ENCODE data around the gene CDCP1. TPM values are rescaled to one million over a fixed set of nuclear protein-coding genes. Genes with fewer than 3 reads are reported as not detected.

The CDCP1 gene
- total and polyA plus RNA-seq, 2 experiments from 2014 or later = 5.4 to 8.8 TPM

DNA sequence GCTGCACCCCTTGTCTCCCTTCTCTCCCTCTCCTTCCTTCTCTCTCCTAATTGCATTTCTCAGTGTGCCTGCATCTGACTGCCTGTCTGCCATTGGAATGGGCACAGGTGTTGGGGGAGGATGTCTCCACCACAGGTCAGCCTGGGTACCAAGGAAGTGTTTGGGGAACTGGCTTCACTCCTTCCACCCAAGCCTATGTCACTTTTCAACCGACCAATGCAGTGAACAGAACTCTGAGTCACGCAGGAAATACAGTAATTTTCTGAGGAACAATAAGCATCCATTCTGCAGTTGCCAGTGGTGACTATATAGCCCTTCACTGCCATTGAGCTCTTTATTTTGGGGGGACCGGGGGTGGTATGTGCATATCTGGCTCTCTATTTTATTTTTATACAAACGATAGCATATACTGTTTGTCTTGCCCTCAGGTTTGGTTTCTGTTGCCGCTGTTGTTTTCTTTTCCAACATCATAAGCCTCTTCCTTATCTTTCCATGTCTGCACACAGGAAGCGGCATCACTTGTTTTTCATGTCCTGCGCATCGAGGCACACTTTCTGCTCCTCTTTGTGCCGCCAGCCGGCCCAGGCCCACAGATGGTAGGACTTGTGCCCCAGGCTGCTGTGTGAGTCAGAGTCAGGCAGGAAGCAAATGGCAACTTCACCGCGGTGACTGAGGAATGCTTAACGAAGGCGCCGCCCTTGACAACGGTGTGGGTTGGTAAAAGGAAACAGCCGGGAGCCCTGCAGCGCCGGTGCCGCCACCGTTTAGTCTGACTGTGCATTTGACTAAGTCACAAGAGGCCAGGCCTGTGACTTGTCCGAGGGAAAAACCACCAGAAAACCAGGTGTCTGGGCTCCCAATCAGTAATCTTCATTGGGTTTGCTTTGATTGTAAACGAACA lies 21.1 kb upstream of the CDCP1 start:
- peaks cover 31% of the 10 kb centered on the region for H3K4me1 ChIP-seq (ENCODE audit: insufficient read depth)
- H3K9me2 ChIP-seq (ENCODE audit: insufficient read depth) = no peaks in the 10 kb centered on the region
- H3F3A ChIP-seq (ENCODE audit: insufficient read depth) = peaks cover 32% of the 10 kb centered on the region
- H3K9ac ChIP-seq = peak overlapping the region; percentile 77
- H3K27me3 ChIP-seq (replicated peaks; ENCODE audit: insufficient read depth) = no peaks in the 10 kb centered on the region
- no peaks in the 10 kb centered on the region for H3K36me3 ChIP-seq (ENCODE audit: low read depth)
- H3K79me2 ChIP-seq (ENCODE audit: insufficient read depth) = no peaks in the 10 kb centered on the region
- WGBS, 2 experiments (ENCODE audit: low coverage in 1 of 2, low lambda C conversion rate in 2 of 2, missing lambda C conversion rate in 2 of 2) = 49 to 54% methylated on average over 23 of the region's 23 CpGs
- H3K9me3 ChIP-seq (ENCODE audit: low read depth) = no peaks in the 10 kb centered on the region
- H3K4me2 ChIP-seq (ENCODE audit: unreplicated experiment) = peak overlapping the region; percentile 32
- H4K20me1 ChIP-seq (ENCODE audit: insufficient read depth) = no peaks in the 10 kb centered on the region
- H3K4me3 ChIP-seq = peak overlapping the region; percentile 25
- H2AFZ ChIP-seq = peak overlapping the region; percentile 54; the same call in 1 of the 2 replicates
- H3K27ac ChIP-seq = peak overlapping the region; percentile 94
- peak; percentile 96 for DNase-seq
- in situ Hi-C loops (cut with MboI) = no loop called here
- TF ChIP-seq EZH2 (IDR thresholded peaks at IDR 0.05; ENCODE audit: insufficient read depth, poor library complexity, severe bottlenecking) = no peak
- TF ChIP-seq EZH2phosphoT487 (IDR thresholded peaks at IDR 0.05; ENCODE audit: insufficient read depth, low read depth) = no peak

DNA sequence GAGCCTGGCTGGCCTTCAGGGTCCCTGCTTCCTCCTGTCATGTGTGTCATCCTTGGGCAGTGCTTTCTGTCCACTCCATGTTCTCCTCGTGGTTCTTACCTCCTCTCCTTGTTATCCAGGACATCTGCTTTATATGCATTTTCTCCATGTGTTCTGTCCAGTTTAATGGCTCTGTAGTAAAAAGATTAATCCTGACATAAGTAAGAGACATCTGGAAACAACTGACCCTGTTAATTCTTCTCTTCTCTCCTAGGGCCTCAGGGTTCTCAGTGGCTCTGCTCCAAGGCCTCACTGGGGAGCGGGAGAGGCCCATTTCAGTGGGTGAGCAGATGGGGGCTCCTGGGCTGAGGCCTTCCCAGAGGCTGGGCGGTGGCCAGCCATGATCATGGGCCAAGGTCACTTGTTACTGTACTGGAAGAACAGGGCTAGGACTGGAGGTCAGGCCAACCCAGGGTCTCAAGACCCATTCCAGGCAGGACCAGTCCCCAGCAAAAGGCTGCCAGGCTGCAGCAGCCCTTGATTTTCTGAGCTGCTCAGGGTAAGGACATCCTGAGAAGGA lies 20.2 kb upstream of the CDCP1 start:
- H3K27me3 ChIP-seq (replicated peaks; ENCODE audit: insufficient read depth) = no peaks in the 10 kb centered on the region
- WGBS, 2 experiments (ENCODE audit: low coverage in 1 of 2, low lambda C conversion rate in 2 of 2, missing lambda C conversion rate in 2 of 2) = 89 to 91% methylated on average over 3 of the region's 3 CpGs
- no peak for DNase-seq

DNA sequence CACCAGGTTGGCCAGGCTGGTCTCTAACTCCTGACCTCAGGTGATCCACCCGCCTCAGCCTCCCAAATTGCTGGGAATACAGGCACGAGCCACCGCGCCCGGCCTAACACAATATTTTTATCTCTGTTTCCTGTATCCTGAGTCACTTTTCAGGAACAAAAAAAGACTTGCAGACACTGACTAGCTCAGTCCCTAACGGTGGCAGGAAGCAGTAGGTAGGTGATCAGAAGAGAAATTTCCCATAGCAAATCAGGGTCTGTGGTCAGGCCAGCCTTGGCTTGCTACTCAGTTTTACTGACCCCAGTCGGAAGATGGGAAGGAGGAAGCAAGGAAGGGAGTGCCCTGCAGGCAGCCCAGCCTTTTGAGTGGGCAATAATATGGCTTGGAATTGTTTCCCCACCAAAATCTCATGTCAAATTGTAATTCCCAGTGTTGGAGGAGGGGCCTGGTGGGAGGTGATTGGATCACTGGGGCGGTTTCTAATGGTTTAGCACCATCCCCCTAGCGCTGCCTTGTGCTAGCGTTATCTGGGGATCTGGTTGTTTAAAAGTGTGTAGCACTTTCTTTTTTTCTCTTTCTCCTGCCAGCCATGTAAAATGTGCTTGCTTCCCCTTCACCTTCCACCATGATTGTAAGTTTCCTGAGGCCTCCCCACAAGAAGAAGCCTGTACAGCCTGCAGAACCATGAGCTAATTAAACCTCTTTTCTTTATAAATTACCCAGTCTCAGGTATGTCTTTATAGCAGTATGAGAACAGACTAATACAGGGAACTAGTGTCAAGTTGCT lies 19.5 kb upstream of the CDCP1 start:
- 84 to 89% methylated on average over 10 of the region's 10 CpGs for WGBS, 2 experiments (ENCODE audit: low coverage in 1 of 2, low lambda C conversion rate in 2 of 2, missing lambda C conversion rate in 2 of 2)
- no peak overlapping the region for H3K27ac ChIP-seq

More for the DNA sequence above, 20.2 kb upstream of the CDCP1 start:
- TF ChIP-seq EZH2 (IDR thresholded peaks at IDR 0.05; ENCODE audit: insufficient read depth, poor library complexity, severe bottlenecking) (no peak), EZH2phosphoT487 (IDR thresholded peaks at IDR 0.05; ENCODE audit: insufficient read depth, low read depth) (no peak)
- H3K27ac ChIP-seq = peak overlapping the region; percentile 94
- no peak overlapping the region for H3K4me3 ChIP-seq
- no peak overlapping the region for H2AFZ ChIP-seq
- H3K9me2 ChIP-seq (ENCODE audit: insufficient read depth) = no peaks in the 10 kb centered on the region
- H3K79me2 ChIP-seq (ENCODE audit: insufficient read depth) = no peaks in the 10 kb centered on the region
- no peaks in the 10 kb centered on the region for H3K36me3 ChIP-seq (ENCODE audit: low read depth)
- in situ Hi-C loops (cut with MboI) = no loop called here
- peaks cover 32% of the 10 kb centered on the region for H3F3A ChIP-seq (ENCODE audit: insufficient read depth)
- no peak overlapping the region for H3K4me2 ChIP-seq (ENCODE audit: unreplicated experiment)
- H3K9ac ChIP-seq = 0 out of 2 replicates have a peak overlapping the region, but pooled peaks have one; percentile 77
- peaks cover 31% of the 10 kb centered on the region for H3K4me1 ChIP-seq (ENCODE audit: insufficient read depth)
- H4K20me1 ChIP-seq (ENCODE audit: insufficient read depth) = no peaks in the 10 kb centered on the region
- no peaks in the 10 kb centered on the region for H3K9me3 ChIP-seq (ENCODE audit: low read depth)

DNA sequence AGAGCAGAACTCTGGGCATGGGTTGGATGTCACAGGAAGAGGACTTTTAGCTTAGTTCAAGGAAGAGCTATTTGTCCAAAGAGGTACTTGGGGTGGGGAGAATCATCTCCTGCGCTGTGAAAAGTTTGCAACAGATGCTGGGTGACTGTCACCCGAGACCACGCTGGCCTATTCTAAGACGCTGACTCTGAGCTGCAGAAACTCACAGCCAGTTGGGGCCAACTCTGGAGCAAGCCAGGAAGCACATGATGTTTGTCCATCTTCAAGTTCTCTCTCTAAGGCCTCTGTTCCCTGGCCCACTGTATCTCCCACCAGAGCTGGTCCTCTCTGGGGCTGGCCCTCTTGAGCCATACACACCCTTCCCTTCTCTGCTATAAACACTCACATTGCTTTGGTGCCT lies 17.9 kb upstream of the CDCP1 start:
- Histone ChIP-seq H3K79me2 (ENCODE audit: insufficient read depth) (no peaks in the 10 kb centered on the region), H3K9me2 (ENCODE audit: insufficient read depth) (no peaks in the 10 kb centered on the region), H2AFZ (no peak overlapping the region), H4K20me1 (ENCODE audit: insufficient read depth) (no peaks in the 10 kb centered on the region), H3K27me3 (replicated peaks; ENCODE audit: insufficient read depth) (no peaks in the 10 kb centered on the region), H3K9me3 (ENCODE audit: low read depth) (no peaks in the 10 kb centered on the region), H3K4me1 (ENCODE audit: insufficient read depth) (peaks cover 20% of the 10 kb centered on the region), H3K4me2 (ENCODE audit: unreplicated experiment) (no peak overlapping the region), H3F3A (ENCODE audit: insufficient read depth) (peaks cover 24% of the 10 kb centered on the region), H3K9ac (no peak overlapping the region), H3K36me3 (ENCODE audit: low read depth) (no peaks in the 10 kb centered on the region), H3K27ac (no peak overlapping the region), H3K4me3 (no peak overlapping the region)
- in situ Hi-C loops (cut with MboI) = no loop called here
- no peak for TF ChIP-seq EZH2 (IDR thresholded peaks at IDR 0.05; ENCODE audit: insufficient read depth, poor library complexity, severe bottlenecking)
- no peak for TF ChIP-seq EZH2phosphoT487 (IDR thresholded peaks at IDR 0.05; ENCODE audit: insufficient read depth, low read depth)
- 94 to 97% methylated on average over 4 of the region's 4 CpGs for WGBS, 2 experiments (ENCODE audit: low coverage in 1 of 2, low lambda C conversion rate in 2 of 2, missing lambda C conversion rate in 2 of 2)
- no peak for DNase-seq

More for the DNA sequence above, 19.5 kb upstream of the CDCP1 start:
- Histone ChIP-seq H3K27me3 (replicated peaks; ENCODE audit: insufficient read depth) (no peaks in the 10 kb centered on the region), H4K20me1 (ENCODE audit: insufficient read depth) (no peaks in the 10 kb centered on the region), H3K4me1 (ENCODE audit: insufficient read depth) (peaks cover 31% of the 10 kb centered on the region), H3K4me2 (ENCODE audit: unreplicated experiment) (no peak overlapping the region), H3K9ac (no peak overlapping the region), H3K4me3 (no peak overlapping the region), H2AFZ (no peak overlapping the region), H3K79me2 (ENCODE audit: insufficient read depth) (no peaks in the 10 kb centered on the region), H3K9me2 (ENCODE audit: insufficient read depth) (no peaks in the 10 kb centered on the region), H3K9me3 (ENCODE audit: low read depth) (no peaks in the 10 kb centered on the region), H3F3A (ENCODE audit: insufficient read depth) (peaks cover 32% of the 10 kb centered on the region), H3K36me3 (ENCODE audit: low read depth) (no peaks in the 10 kb centered on the region)
- TF ChIP-seq EZH2 (IDR thresholded peaks at IDR 0.05; ENCODE audit: insufficient read depth, poor library complexity, severe bottlenecking) (no peak), EZH2phosphoT487 (IDR thresholded peaks at IDR 0.05; ENCODE audit: insufficient read depth, low read depth) (no peak)
- DNase-seq = no peak
- in situ Hi-C loops (cut with MboI) = no loop called here

All from GM23248 (cell line).